CD4-positive, alpha-beta T cell treated with Interleukin-17A for 1 hour (primary cell): ENCODE measurements around the gene R3HDML.

ENCODE experiments used
- DNase-seq: peaks from one replicate; pipeline ENCODE4 v3.0.0-alpha.2; 2020

Gene R3HDML

GRCh38 chr20:44364780-44365179 lies 27.9 kb downstream of the R3HDML start:
- DNase-seq: no peak

GRCh38 chr20:44367746-44368145 lies 30.9 kb downstream of the R3HDML start:
- DNase-seq: no peak

GRCh38 chr20:44370639-44371218 lies 33.9 kb downstream of the R3HDML start:
- no peak for DNase-seq

- no peak for DNase-seq
Measured at GRCh38 chr20:44382641-44383040, 45.8 kb downstream of the R3HDML start.

- peak; percentile 82 for DNase-seq
Measured at GRCh38 chr20:44384423-44385027, 47.7 kb downstream of the R3HDML start.

- peak; percentile 67 for DNase-seq
Measured at GRCh38 chr20:44388466-44389023, 51.7 kb downstream of the R3HDML start.

GRCh38 chr20:44389871-44390270 lies 53.0 kb downstream of the R3HDML start:
- DNase-seq: no peak

- DNase-seq: no peak
Measured at GRCh38 chr20:44390280-44390679, 53.4 kb downstream of the R3HDML start.

- DNase-seq: no peak
Measured at GRCh38 chr20:44392088-44392775, 55.4 kb downstream of the R3HDML start.

- no peak for DNase-seq
Measured at GRCh38 chr20:44392776-44393607, 56.1 kb downstream of the R3HDML start.

GRCh38 chr20:44393608-44394451 lies 57.0 kb downstream of the R3HDML start:
- DNase-seq: no peak

- no peak for DNase-seq
Measured at GRCh38 chr20:44394452-44394701, 57.5 kb downstream of the R3HDML start.

- DNase-seq: no peak
Measured at GRCh38 chr20:44394702-44395460, 58.0 kb downstream of the R3HDML start.

GRCh38 chr20:44395461-44396340 lies 58.9 kb downstream of the R3HDML start:
- DNase-seq: no peak

- DNase-seq: no peak
Measured at GRCh38 chr20:44396369-44397130, 59.7 kb downstream of the R3HDML start.

- no peak for DNase-seq
Measured at GRCh38 chr20:44398335-44398734, 61.5 kb downstream of the R3HDML start.

- no peak for DNase-seq
Measured at GRCh38 chr20:44399446-44399845, 62.6 kb downstream of the R3HDML start.

GRCh38 chr20:44400671-44400969 lies 63.8 kb downstream of the R3HDML start:
- no peak for DNase-seq
